GM23338 (cell line): ENCODE results near the gene STRA8. TPM values are rescaled to one million over a fixed set of nuclear protein-coding genes. Genes with fewer than 3 reads are reported as not detected.

Experiments
- ATAC-seq: fragments of 200-7000 bp; cut with Tn5 transposase; 3 replicates; pipeline ENCODE4 v1.9.1; 2020
- DNase-seq: peaks from one replicate; pipeline ENCODE4 v3.0.0-alpha.2; 2015; ENCODE audit warnings: low spot score
- H2AFZ ChIP-seq: fragments of 200-600 bp; sonication (generic); 2 replicates; pipeline ENCODE4 v1.8.0; 2016; ENCODE audit warnings: antibody characterized with exemption, mild to moderate bottlenecking, moderate library complexity
- H3F3A ChIP-seq: fragments of 200-600 bp; sonication (generic); replicated peaks from 2 replicates; pipeline ENCODE4 v1.8.0; 2017; ENCODE audit warnings: antibody characterized with exemption, mixed run types, low read depth
- H3K27ac ChIP-seq: fragments of 200-600 bp; sonication (generic); 2 replicates; pipeline ENCODE4 v1.6.1; 2016; ENCODE audit warnings: low read depth
- H3K27me3 ChIP-seq: fragments of 200-600 bp; sonication (generic); 2 replicates; pipeline ENCODE4 v1.8.0; 2016; ENCODE audit warnings: mild to moderate bottlenecking, mixed run types, moderate library complexity; ENCODE audit not compliant: insufficient read depth
- H3K36me3 ChIP-seq: fragments of 200-600 bp; sonication (generic); 2 replicates; pipeline ENCODE4 v1.8.0; 2016; ENCODE audit warnings: mild to moderate bottlenecking; ENCODE audit not compliant: insufficient read depth
- H3K4me1 ChIP-seq: fragments of 200-600 bp; sonication (generic); 2 replicates; pipeline ENCODE4 v1.8.0; 2016; ENCODE audit warnings: mild to moderate bottlenecking, moderate library complexity; ENCODE audit not compliant: insufficient read depth
- H3K4me2 ChIP-seq: fragments of 200-600 bp; sonication (generic); 2 replicates; pipeline ENCODE4 v1.7.1; 2017; ENCODE audit warnings: mixed run types
- H3K4me3 ChIP-seq: fragments of 200-600 bp; sonication (generic); 2 replicates; pipeline ENCODE4 v1.6.1; 2016; ENCODE audit warnings: mixed run types
- H3K79me2 ChIP-seq: fragments of 200-600 bp; sonication (generic); replicated peaks from 2 replicates; pipeline ENCODE4 v1.8.0; 2017; ENCODE audit warnings: mild to moderate bottlenecking; ENCODE audit not compliant: insufficient read depth
- H3K9me2 ChIP-seq: fragments of 200-600 bp; sonication (generic); 2 replicates; pipeline ENCODE4 v1.8.0; 2017; ENCODE audit not compliant: insufficient read depth
- H4K20me1 ChIP-seq: fragments of 200-600 bp; sonication (generic); replicated peaks from 2 replicates; pipeline ENCODE4 v1.8.0; 2017; ENCODE audit warnings: mild to moderate bottlenecking; ENCODE audit not compliant: insufficient read depth
- H3K27ac Mint-ChIP-seq: 2 replicates; pipeline ENCODE4 v1.8.0; 2020; ENCODE audit warnings: inconsistent platforms, mild to moderate bottlenecking, moderate library complexity, mixed read lengths
- H3K27me3 Mint-ChIP-seq: 3 replicates; pipeline ENCODE4 v1.8.0; 2022; ENCODE audit warnings: low read depth, mild to moderate bottlenecking, moderate library complexity, mixed read lengths, inconsistent platforms; ENCODE audit not compliant: insufficient read depth, poor library complexity
- H3K36me3 Mint-ChIP-seq: 3 replicates; pipeline ENCODE4 v1.8.0; 2021; ENCODE audit warnings: low read depth, mild to moderate bottlenecking, inconsistent platforms, moderate library complexity, mixed read lengths
- H3K4me1 Mint-ChIP-seq: 3 replicates; pipeline ENCODE4 v1.8.0; 2020; ENCODE audit warnings: mild to moderate bottlenecking, inconsistent platforms, mixed read lengths
- H3K4me3 Mint-ChIP-seq: 3 replicates; pipeline ENCODE4 v1.8.0; 2021; ENCODE audit warnings: moderate library complexity, mild to moderate bottlenecking, inconsistent platforms, mixed read lengths
- H3K9me3 Mint-ChIP-seq: 3 replicates; pipeline ENCODE4 v1.8.0; 2020; ENCODE audit warnings: moderate library complexity, mild to moderate bottlenecking, inconsistent platforms, mixed read lengths
- CREB1 ChIP-seq: fragments of 250-450 bp; sonication (Bioruptor Pico); IDR thresholded peaks from 2 replicates; pipeline ENCODE4 v1.5.0; 2020; ENCODE audit warnings: low read depth, mild to moderate bottlenecking, moderate library complexity
- EZH2 ChIP-seq: fragments of 200-600 bp; sonication (generic); IDR thresholded peaks from one replicate; pipeline ENCODE4 v1.8.0; 2017; ENCODE audit warnings: antibody characterized with exemption, mild to moderate bottlenecking, low read depth; ENCODE audit not compliant: unreplicated experiment
- JUNB ChIP-seq: IDR thresholded peaks from one replicate; pipeline ENCODE4 v1.6.1; 2016; ENCODE audit warnings: antibody characterized with exemption; ENCODE audit not compliant: unreplicated experiment
- POLR2AphosphoS5 ChIP-seq: IDR thresholded peaks from 2 replicates; pipeline ENCODE4 v1.6.1; 2016; ENCODE audit warnings: antibody characterized with exemption, low read depth
- ZNF114 ChIP-seq: fragments of 250-450 bp; sonication (Bioruptor Pico); IDR thresholded peaks from 2 replicates; pipeline ENCODE4 v1.5.0; 2020; ENCODE audit warnings: mild to moderate bottlenecking, moderate library complexity
- ZNF331 ChIP-seq: fragments of 250-450 bp; sonication (Bioruptor Pico); IDR thresholded peaks from 2 replicates; pipeline ENCODE4 v1.5.0; 2020; ENCODE audit warnings: low read depth, mild to moderate bottlenecking, moderate library complexity
- polyA plus RNA-seq: library from polyadenylated mRNA; unstranded; fragments of >200 nt; fragmentation: Nextera tagmentation; extraction: Ambion mirVana; gene quantifications from 2 replicates; pipeline ENCODE4 v1.2.1, GENCODE V29; 2016
- total RNA-seq: library from RNA; depleted of rRNA; stranded (reverse); fragments of >200 nt; shearing (Covaris generic); gene quantifications from 2 replicates; pipeline ENCODE4 v1.2.3, GENCODE V29; 2014
- TF ChIP-seq, protein P1 (sequence below): fragments of 250-450 bp; sonication (Bioruptor Pico); IDR thresholded peaks from 2 replicates; pipeline ENCODE4 v1.5.0; 2020; ENCODE audit warnings: mild to moderate bottlenecking, moderate library complexity

Gene STRA8
- total and polyA plus RNA-seq, 2 experiments from 2014 or later = not detected

DNA sequence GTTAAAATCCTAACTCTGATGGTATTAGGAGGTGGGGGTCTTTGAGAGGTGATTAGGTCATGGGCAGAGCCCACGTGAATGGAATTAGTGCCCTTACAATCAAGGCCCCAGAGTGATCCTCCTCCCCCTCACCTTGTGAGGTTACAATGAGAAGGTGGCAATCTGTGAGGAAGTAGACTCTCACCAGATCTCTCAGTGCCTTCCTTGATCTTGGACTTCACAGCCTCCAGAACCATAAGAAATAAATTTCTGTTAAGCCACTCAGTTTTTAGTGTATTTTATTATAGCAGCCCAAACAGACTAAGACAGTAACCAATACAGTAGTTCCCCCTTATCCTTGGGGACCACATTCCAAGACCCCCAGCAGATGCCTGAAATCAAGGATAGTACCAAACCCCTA is 32.0 kb downstream of the STRA8 start:
- H3K9me2 ChIP-seq = no peaks in the 10 kb centered on the region
- H3K4me2 ChIP-seq = no peak overlapping the region
- H3K27ac ChIP-seq = no peak overlapping the region
- H3K4me1 Mint-ChIP-seq = no peaks in the 10 kb centered on the region; the same call in 2 of the 3 replicates
- no peaks in the 10 kb centered on the region for H3F3A ChIP-seq
- H4K20me1 ChIP-seq = no peaks in the 10 kb centered on the region
- no peak overlapping the region for H2AFZ ChIP-seq
- peaks cover 48% of the 10 kb centered on the region for H3K9me3 Mint-ChIP-seq
- no peaks in the 10 kb centered on the region for H3K79me2 ChIP-seq
- peaks cover 16% of the 10 kb centered on the region; the same call in 2 of the 3 replicates for H3K36me3 Mint-ChIP-seq
- DNase-seq = no peak
- H3K4me3 Mint-ChIP-seq = no peak overlapping the region
- no peaks in the 10 kb centered on the region for H3K36me3 ChIP-seq
- no peak overlapping the region for H3K27ac Mint-ChIP-seq
- no peaks in the 10 kb centered on the region for H3K4me1 ChIP-seq
- no peak overlapping the region for H3K4me3 ChIP-seq
- no peak for ATAC-seq
- peaks cover 10% of the 10 kb centered on the region for H3K27me3 Mint-ChIP-seq
- TF ChIP-seq, protein P1, sequence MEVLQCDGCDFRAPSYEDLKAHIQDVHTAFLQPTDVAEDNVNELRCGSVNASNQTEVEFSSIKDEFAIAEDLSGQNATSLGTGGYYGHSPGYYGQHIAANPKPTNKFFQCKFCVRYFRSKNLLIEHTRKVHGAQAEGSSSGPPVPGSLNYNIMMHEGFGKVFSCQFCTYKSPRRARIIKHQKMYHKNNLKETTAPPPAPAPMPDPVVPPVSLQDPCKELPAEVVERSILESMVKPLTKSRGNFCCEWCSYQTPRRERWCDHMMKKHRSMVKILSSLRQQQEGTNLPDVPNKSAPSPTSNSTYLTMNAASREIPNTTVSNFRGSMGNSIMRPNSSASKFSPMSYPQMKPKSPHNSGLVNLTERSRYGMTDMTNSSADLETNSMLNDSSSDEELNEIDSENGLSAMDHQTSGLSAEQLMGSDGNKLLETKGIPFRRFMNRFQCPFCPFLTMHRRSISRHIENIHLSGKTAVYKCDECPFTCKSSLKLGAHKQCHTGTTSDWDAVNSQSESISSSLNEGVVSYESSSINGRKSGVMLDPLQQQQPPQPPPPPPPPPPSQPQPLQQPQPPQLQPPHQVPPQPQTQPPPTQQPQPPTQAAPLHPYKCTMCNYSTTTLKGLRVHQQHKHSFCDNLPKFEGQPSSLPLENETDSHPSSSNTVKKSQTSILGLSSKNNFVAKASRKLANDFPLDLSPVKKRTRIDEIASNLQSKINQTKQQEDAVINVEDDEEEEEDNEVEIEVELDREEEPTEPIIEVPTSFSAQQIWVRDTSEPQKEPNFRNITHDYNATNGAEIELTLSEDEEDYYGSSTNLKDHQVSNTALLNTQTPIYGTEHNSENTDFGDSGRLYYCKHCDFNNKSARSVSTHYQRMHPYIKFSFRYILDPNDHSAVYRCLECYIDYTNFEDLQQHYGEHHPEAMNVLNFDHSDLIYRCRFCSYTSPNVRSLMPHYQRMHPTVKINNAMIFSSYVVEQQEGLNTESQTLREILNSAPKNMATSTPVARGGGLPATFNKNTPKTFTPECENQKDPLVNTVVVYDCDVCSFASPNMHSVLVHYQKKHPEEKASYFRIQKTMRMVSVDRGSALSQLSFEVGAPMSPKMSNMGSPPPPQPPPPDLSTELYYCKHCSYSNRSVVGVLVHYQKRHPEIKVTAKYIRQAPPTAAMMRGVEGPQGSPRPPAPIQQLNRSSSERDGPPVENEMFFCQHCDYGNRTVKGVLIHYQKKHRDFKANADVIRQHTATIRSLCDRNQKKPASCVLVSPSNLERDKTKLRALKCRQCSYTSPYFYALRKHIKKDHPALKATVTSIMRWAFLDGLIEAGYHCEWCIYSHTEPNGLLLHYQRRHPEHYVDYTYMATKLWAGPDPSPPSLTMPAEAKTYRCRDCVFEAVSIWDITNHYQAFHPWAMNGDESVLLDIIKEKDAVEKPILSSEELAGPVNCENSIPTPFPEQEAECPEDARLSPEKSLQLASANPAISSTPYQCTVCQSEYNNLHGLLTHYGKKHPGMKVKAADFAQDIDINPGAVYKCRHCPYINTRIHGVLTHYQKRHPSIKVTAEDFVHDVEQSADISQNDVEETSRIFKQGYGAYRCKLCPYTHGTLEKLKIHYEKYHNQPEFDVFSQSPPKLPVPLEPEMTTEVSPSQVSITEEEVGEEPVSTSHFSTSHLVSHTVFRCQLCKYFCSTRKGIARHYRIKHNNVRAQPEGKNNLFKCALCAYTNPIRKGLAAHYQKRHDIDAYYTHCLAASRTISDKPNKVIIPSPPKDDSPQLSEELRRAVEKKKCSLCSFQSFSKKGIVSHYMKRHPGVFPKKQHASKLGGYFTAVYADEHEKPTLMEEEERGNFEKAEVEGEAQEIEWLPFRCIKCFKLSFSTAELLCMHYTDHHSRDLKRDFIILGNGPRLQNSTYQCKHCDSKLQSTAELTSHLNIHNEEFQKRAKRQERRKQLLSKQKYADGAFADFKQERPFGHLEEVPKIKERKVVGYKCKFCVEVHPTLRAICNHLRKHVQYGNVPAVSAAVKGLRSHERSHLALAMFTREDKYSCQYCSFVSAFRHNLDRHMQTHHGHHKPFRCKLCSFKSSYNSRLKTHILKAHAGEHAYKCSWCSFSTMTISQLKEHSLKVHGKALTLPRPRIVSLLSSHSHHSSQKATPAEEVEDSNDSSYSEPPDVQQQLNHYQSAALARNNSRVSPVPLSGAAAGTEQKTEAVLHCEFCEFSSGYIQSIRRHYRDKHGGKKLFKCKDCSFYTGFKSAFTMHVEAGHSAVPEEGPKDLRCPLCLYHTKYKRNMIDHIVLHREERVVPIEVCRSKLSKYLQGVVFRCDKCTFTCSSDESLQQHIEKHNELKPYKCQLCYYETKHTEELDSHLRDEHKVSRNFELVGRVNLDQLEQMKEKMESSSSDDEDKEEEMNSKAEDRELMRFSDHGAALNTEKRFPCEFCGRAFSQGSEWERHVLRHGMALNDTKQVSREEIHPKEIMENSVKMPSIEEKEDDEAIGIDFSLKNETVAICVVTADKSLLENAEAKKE (CRISPR knock-in tag) = no peak
- no peaks in the 10 kb centered on the region for H3K27me3 ChIP-seq

DNA sequence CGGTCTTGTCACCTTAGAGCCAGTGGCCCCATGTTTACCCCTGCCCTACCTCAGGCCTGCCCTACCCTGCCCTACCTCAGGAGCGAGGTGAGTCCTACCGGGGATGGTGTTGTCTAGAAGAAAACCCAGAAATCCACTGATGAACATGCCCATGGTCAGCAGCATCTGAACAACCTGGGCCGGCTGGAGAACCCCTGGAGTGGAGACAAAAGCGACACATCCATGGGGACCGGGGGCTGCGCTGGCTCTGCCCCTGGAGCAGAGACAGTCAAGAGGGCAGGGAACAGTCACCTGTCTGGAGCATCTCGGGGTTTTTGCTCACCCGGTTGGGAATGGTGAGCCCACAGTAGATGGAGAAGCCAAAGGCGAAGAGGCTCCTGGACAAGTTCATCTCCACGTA is 36.3 kb downstream of the STRA8 start:
- Histone ChIP-seq H3K4me2 (no peak overlapping the region), H3F3A (no peaks in the 10 kb centered on the region), H3K79me2 (no peaks in the 10 kb centered on the region), H3K36me3 (no peaks in the 10 kb centered on the region), H3K9me2 (no peaks in the 10 kb centered on the region), H3K27ac (no peak overlapping the region), H3K4me1 (no peaks in the 10 kb centered on the region), H3K4me3 (no peak overlapping the region), H4K20me1 (no peaks in the 10 kb centered on the region), H2AFZ (no peak overlapping the region), H3K27me3 (no peaks in the 10 kb centered on the region)
- TF ChIP-seq CREB1 (no peak), ZNF114 (CRISPR knock-in tag) (no peak), ZNF331 (no peak), POLR2AphosphoS5 (no peak), JUNB (no peak), EZH2 (no peak)
- no peaks in the 10 kb centered on the region for H3K4me1 Mint-ChIP-seq
- H3K27ac Mint-ChIP-seq = no peak overlapping the region
- H3K27me3 Mint-ChIP-seq = peaks cover 12% of the 10 kb centered on the region
- peaks cover 34% of the 10 kb centered on the region for H3K9me3 Mint-ChIP-seq
- DNase-seq (no peak), ATAC-seq (no peak)
- peaks cover 2% of the 10 kb centered on the region; the same call in 2 of the 3 replicates for H3K36me3 Mint-ChIP-seq
- H3K4me3 Mint-ChIP-seq = no peak overlapping the region
